Islet of Langerhans (tissue), 1 donor: Measurements from ENCODE around the gene KIT.
"Not testable (repeated sequence)": the region's sequence is repeated elsewhere in the genome, so short reads cannot be mapped to it uniquely, and the experiment has no call there.

Experiments
- FAIRE-seq: peaks from one replicate; lab custom pipeline; 2011; peaks lifted over from hg19 to GRCh38; lab: Jason Lieb, UNC

KIT gene

DNA sequence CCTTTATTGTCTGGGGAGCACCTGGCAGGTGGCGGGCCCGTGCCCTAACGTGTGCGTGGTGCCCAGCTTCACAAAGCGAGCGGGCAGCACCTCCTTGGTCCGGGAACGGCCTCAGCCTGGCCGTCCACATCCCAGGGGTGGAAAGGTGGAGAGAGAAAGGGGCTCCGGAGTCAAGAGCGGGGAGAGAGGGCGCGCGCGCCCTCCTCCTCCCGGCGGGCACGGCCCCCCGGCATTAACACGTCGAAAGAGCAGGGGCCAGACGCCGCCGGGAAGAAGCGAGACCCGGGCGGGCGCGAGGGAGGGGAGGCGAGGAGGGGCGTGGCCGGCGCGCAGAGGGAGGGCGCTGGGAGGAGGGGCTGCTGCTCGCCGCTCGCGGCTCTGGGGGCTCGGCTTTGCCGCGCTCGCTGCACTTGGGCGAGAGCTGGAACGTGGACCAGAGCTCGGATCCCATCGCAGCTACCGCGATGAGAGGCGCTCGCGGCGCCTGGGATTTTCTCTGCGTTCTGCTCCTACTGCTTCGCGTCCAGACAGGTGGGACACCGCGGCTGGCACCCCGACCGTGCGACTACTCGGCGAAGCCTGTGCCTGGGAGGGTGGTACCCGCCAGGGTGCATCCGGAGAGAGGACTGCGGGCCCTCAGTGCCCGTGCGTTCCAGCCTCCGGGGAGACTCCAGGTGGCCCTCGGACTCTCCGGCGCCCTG is at the start of gene KIT:
Gene KIT (plus strand): TSS at position 407 of the 701 bp plus-strand sequence. CDS start 58 bp downstream, at position 465.
- no peak for FAIRE-seq

DNA sequence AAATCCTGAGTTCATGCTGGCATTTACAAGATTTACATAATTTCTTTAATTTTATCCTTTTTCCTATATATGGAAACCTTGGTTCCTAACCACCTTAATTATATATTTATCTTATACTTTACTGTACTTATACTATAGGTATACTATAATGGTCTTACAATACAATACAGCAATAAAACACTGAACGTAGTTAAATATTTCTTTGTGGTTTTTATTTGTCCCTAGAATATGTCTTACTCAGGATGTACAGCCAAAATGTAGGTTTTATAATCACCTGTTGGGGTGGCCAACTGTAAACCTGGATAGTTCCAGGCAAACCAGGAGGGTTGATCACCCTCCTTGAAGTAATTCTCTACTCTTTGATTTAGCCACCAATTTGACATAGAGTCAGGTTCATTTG is 48.4 kb upstream of the KIT start:
- FAIRE-seq, result no peak

DNA sequence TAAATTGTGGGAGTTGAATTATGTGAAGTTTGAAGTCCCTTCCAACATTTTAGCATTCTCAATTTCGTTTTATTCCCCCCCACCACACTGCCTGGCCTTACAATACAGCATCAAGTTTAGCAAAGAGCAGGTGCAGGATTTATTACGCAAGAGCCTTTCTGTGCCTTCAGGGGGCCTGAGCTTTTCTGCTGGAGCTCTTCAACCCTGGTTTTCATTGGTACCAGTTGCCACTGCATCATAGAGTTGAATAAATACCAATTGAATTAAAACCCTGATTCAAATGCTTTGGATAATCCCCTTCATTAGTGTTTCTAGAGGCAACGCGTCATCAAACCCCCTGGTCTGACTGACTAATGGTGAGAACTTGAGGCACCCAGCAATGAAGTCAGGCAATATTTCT is 43.6 kb upstream of the KIT start:
- FAIRE-seq, result no peak

DNA sequence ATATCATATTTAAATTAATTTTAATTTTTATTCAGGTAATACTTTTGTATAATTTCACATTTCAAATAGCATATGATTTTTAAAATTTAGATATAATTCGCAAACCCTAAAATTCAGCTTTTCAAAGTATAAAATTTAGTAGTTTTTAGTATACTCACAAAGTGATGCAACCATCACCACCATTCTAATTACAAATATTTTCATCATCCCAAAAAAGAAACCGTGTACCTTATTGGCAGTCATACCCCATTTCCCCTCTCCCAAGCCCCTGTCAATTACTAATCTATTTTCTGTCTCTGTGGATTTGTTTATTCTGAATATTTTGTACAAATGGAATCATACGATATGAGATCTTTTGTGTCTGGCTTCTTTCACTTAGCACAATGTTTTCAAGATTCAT is 37.0 kb upstream of the KIT start:
- no peak for FAIRE-seq

DNA sequence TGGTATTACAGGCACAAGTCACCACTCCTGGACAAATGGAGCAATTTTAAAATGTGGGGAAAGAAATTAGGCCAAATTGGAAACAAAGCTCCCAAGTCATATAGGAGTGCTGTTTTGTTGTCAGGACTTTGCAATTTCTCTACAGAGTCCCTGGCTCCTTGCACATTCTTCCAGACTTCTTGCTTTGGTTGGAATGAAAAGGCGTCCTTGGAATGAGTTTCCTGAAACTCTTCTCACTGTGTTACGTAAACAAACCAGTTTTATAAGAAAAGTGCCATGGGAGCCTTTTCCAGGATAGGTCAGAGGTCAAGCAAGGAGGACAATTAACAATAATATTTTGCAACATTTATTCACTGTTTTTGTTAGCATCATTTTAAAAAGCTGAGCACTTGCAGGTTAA is 32.4 kb upstream of the KIT start:
- no peak for FAIRE-seq

DNA sequence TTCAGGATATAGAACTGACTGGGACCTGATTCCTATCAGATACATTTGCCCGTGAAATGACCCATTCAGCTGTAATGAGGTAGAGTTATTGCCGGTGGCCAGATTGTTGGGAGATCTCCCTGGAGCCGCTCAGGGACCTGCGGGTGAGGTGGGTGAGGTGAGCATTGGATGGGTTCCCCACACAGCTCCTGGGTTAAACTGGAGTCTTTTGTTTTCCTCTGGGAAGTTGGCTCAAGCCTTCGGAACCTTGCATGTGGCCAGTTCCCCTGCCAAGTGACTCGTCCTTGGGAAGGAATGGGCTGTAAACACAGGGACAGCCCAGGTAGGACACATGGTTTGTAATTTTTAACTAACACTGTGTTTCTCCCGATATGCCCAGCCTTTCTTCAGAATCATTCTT is 31.6 kb upstream of the KIT start:
- FAIRE-seq, result no peak

DNA sequence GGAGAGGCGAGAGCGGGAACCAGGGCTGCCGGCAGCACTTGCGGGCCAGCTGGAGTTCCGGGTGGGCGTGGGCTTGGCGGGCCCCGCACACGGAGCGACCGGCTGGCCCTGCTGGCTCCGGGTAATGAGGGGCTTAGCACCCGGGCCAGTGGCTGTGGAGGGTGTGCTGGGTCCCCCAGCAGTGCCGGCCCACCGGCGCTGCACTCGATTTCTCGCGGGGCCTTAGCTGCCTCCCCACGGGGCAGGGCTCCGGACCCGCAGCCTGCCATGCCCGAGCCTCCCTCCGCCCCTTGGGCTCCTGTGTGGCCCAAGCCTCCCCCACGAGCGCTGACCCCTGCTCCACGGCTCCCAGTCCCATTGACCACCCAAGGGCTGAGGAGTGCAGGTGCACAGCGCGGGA is 25.2 kb upstream of the KIT start:
- FAIRE-seq, result no peak

DNA sequence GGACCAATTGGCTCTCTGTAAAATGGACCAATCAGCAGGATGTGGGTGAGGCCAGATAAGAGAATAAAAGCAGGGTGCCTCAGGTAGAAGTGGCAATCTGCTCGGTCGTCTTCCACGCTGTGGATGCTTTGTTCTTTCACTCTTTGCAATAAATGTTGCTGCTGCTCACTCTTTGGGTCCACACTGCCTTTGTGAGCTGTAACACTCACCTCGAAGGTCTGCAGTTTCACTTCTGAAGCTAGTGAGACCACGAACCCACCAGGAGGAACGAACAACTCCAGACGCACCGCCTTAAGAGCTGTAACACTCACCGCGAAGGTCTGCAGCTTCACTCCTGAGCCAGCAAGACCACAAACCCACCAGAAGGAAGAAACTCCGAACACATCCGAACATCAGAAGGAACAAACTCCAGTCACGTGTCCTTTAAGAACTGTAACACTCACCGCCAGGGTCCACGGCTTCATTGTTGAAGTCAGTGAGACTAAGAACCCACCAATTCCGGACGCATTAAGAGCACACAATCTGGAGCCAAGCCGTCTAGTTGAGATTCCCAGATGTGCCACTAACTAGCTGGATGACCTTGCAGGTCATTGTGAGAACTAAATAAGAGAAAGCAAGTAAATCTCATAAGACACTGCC is 24.5 kb upstream of the KIT start:
- FAIRE-seq, result not testable (repeated sequence)

DNA sequence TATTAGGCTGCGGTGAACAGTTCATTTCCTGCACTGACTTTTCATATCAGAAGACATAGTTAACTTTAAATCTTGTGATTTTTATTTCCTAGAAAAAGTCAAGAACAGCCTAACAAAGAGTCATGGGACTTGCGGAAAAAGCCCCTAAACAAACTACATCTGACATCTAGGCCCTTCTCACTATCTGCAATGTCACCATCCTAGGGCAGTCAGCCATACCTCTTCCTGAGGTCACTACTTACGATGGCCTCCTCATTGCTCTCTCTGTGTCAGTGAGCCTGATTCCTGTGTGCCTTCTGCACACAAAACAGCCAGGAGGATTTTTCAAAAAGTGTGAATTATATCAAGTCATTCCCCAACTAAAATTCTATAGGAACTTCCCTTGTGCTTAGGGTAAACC is 22.4 kb upstream of the KIT start:
- no peak for FAIRE-seq

DNA sequence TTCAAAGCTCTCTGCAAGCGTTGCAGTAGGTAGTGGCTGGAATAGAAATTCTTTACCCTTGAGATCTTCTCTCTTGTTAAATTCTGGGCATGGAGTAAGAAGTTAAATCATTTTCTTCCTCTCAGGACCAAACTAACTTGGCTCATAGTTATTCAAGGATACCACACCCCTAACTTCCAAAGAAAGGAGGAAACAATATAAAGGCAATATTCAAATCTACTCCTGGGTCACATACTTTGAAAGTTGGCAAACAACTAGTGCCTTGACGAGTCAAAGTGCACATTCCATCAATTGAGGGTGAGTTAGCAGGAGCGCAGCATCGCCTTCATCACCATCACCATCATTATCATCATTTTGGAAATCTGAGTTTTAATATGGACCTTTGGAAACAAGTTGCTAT is 20.4 kb upstream of the KIT start:
- FAIRE-seq, result no peak

DNA sequence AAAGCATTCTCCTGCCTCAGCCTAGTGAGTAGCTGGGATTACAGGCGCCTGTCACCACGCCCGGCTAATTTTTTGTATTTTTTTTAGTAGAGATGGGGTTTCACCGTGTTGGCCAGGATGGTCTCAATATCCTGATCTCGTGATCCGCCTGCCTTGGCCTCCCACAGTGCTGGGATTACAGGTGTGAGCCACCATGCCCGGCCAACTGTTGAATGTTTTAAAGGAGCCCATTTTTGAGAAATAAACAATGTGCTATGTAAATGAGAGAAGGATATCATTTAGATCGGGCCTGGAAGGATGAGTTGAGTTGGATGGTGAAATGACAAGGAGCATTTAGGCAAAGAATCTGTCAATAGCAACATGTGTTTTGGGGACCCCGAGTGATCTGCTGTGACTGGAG is 16.7 kb upstream of the KIT start:
- not testable (repeated sequence) for FAIRE-seq

DNA sequence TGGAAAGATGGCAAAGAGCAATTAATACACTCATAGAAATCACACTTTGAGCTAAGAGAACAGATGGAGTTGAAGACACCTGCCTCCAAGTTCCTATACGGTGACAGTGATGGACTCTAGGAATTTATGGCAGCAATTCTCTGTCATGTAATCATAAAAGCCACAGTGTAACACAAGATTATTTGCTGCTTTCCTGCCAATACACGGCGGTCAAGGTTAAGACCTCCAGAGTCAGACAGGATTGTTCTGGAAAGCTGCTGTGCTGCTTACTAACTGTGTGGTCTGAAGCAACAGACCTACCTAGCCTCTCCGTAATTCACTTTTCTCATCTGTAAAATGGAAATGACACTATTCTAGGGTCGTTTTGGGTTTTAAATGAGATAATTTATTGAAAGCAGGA is 14.6 kb upstream of the KIT start:
- FAIRE-seq, result no peak

DNA sequence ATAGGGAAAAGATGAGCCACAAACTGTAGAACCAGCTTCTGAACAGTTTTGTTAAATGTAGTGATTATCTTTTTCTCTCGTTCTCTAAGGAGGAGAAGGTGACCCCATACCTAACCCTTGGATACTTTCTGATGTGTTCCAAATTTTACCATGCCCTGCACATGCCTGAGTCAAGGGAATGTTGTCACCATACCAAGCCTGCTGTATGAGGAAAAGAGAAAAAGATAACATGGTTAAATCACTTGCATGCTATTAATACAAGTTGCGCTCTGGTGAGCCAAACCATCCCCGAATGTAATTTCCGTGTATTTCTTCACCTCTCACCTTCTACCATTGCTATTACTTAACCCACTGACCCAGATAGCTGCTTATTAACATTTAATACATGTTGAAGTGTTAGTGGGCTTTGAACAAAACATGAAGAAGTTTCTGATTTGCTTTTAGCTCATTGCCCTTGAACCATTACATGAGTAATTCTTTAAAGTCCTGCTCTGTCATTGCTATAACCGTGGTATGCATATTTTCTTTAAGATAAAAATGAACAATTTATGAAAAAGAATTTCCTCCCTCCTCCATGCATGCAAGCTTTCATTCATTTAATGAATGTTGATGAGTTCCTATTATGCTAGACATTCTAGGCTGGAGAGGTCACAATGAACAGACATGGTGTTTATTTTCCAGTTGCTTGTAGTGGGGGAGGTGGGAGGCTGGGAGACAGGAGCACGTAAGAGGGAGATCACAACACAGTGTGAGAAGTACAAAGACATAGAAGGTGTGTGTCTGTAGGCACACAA is 13.6 kb upstream of the KIT start:
- no peak for FAIRE-seq

DNA sequence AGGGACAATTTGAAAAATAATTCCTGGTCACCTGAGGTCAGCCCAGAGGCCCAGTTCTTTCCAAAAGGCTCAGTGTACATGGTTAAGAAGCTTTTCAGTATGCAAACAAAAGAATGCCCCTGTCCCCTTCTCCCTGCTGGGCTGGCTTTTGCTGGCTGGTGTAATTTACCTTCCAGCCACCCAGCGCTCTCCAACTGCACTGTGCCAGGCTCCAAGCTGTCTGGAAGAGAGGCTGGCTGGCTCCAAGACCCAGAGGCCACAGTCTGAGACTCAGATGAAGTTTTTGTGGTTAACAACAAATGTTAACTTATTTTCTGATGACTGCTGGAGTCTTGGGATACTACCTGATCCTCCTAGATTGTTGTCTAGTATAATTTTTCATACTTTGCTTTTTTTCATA is 11.9 kb upstream of the KIT start:
- FAIRE-seq, result no peak

DNA sequence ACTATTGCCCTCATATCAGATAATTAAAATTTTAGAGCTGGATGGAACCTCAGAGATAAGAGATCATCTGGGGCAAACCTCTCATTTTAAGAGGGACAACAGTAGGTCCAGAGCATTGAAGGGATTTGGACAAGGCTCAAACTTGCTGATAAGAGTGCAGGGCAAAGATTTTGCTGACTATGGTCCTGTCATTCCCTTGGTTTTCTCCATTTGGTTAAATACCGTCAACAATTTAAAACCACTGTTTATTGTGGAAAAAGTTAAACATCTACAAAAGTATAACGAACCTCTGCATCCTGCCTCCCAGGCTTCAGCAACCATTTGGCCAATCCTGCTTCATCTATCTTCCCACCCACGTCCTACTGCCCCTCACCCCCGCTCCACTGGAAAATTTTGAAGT is 10.7 kb upstream of the KIT start:
- no peak for FAIRE-seq

DNA sequence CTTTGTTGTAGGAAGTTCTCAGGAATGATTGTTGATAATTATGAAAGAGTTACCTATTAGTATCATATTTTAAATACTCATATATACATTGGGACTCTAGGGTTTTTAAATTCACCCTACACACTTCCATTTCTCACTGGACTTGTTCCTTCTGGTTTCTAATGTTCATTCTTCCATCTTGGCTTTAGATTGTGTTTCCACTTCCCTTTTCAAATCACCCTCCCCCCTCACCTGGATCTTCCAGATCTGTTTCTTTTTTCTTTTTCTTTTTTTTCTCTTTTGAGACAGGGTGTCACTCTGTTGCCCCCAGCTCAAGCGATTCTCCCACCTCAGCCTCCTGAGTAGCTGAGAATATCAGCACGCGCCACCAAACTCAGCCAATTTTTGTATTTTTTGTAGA is 6.7 kb upstream of the KIT start:
- no peak for FAIRE-seq

DNA sequence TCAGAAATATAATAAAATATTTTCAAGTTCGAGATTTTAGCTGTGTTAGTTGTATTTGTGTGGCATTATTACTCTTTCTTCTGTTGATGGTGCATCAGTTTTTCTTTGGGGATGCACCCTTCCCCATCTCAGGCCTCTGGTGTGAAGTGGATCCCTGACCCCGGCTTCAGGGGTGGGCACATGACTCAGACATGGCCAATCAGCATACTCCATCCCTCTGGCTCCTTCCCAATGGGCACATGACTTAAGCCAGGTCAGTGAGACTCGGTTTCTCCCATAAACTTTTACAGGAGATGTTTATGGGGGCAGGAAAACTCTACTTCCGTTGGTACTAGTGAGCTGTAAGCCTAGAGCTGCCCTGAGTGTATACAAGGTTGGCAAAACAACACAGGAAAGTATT is 3.0 kb upstream of the KIT start:
- no peak for FAIRE-seq

DNA sequence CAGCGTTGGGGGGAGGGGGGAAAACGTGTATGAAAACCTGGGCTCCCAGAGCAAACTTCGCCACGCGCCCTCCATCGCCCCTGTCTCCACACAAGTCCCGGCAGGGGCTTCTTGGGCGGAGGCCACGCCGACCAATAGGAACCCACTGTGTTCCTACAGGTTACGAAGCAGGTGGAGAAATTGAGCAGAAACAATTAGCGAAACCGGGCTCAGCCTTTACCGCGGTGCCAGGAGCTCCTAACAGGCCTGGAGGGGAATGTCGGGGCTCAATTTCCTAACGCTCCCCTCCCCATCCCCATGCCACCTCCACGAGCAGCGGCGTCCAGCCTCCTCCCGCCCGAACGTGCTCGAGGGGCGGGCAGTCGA is 589 bp upstream of the KIT start:
- FAIRE-seq, result no peak

DNA sequence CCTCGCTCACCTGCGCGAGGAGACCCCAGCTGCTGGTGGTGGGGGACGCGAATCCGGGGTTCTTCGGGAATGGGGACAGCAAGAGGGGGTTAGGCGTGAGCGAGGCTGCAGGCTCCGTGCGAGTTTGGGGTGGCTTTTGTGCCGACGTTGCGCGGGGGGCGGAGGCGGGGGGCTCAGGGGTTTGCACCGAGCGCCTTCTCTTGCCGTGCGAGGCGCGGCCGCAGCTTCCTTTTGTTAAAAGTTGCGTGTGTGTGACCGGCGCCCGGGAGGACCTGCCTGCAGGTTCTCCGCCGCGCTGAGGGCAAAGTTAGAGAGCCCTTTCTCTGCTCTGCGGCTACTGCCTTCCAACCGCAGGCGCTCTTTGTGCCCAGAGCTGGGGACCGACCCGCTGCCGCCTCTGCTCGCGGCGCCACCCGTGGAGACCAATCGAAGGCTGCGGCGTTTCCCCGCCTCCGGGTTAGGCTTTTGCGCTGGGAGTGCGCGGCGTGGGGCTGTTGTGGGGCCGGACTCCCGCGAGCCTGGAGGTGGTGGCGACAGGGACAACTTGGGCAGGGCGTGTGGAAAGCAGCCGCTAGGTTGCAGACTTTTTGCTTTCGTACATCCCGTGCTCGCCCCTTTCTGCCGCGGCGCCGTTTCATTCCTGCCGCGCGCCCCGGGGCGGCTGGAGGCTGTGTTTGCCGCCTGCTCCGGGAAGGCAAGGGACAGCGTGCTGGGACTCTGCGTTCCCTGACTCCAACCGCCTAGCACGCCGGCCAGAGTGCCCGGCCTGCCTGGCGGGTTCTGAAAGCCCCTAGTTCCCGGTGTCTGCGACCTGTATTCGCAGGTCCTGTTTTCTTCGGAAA is 716 bp downstream of the KIT start:
- no peak for FAIRE-seq

DNA sequence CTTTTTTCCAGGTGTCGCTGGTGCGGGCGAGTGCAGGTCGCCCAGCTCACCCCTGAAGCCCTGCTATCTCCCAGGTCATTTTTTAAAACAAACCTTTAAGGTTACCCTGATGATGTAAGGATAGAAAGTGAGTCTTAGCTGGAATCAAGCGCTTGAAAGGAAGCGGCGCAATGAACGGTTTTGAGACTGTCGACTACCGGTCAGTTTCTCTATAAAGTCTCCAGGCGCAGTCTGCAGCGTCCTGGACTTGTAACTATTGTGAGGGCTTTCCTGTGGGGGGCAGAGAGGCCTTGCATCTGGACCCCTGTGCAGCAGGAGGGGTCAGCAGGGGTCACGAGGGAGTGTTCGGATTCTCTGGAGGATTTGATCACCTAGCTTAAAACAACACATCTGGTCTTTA is 1.6 kb downstream of the KIT start:
- no peak for FAIRE-seq

DNA sequence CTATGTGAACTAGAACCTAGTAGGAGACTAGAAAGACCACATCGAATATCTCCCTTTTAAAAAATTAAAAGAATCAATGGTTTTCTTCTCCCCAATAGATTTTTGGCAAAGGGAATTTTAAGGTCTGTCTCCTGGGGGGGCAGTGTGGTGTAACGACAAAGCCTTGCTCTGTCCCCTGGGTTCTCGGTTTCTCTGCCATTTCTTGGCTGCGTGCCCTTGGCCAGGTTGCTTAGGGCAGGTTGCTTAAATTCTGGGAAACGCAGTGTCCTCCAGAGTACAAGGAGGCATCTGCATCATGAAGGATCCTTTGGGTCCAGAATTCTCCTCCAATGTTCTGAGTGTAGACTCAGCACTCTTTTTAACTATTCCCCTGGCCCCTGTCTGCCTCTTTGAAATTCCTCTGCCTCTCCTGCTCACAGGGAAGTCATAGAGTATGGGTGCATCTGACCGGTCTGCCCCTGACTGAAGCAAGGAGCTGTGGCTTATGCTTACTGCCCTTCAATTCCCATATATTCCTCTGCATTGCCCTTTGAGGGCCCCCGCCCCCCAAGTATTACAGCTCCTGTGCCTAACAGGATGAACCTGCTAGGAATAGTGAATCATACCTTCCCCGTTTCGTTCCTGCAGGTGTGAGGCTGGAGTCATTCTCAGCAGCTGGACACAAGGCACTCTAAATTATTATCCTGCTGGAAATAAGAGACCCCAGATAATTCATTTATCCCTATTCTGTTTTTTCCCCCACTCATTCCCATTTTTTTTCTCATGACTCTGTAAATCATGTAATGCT is 2.2 kb downstream of the KIT start:
- FAIRE-seq, result no peak

DNA sequence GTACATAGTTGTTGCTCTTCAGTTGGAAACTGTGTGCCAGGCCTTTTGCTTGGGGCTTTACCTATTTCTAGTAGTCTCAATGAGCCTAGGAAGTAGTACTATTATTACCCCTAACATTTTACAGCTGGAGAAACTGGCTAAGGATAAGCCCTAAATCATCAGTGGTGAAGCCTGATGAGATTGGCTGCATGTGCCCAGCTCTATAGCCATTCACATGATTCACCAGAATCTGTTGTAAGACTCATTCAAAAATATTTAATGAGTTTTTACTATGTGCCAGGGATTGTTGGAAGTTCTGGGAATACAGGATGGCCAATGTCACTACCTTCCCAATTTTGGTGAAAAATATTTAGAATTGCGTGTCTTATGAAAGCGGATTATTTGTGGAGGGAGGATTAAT is 2.8 kb downstream of the KIT start:
- no peak for FAIRE-seq
